SH-SY5Y (cell line): Measurements from ENCODE around the gene TTLL8.

Experiments used
- GATA2 ChIP-seq: IDR thresholded peaks from 2 replicates; pipeline ENCODE4 v1.6.1; 2011; ENCODE audit warnings: mild to moderate bottlenecking, low read depth, low read length
- GATA3 ChIP-seq: IDR thresholded peaks from 2 replicates; pipeline ENCODE4 v1.6.1; 2011; ENCODE audit warnings: low read depth, mild to moderate bottlenecking, low read length, moderate library complexity

GRCh38 chr22:50078761-50079160 is 20.7 kb upstream of the TTLL8 start:
- TF ChIP-seq GATA2 (no peak), GATA3 (no peak)
